GM19467 (cell line): ENCODE measurements around the gene CREBBP.

Source experiments
- ATAC-seq: cut with Tn5 transposase; IDR thresholded peaks from one replicate; pipeline ENCODE4 v1.9.1; 2021; ENCODE audit warnings: mild to moderate bottlenecking, moderate library complexity; ENCODE audit not compliant: unreplicated experiment

CREBBP gene

GRCh38 chr16:3797904-3798811, 82.4 kb downstream of the CREBBP start:
- no peak for ATAC-seq

DNA sequence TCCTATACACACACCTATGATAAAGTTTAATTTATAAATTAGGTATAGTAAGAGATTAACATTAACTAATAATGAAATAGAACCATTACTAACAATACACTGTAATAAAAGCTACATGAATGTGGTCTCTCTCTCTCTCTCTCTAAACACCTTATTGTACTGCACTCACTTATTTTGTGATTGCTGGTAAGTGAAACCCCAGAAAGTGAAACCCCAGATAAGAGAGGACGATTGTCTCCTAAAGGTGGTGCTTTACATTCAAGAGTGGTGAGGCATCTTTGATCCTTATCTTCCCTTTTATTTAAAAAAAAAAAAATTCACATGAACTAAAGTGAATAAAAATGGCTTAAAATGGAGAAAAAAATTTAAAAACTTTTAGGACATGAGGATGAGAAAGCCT, 83.0 kb downstream of the CREBBP start:
- no peak for ATAC-seq

DNA sequence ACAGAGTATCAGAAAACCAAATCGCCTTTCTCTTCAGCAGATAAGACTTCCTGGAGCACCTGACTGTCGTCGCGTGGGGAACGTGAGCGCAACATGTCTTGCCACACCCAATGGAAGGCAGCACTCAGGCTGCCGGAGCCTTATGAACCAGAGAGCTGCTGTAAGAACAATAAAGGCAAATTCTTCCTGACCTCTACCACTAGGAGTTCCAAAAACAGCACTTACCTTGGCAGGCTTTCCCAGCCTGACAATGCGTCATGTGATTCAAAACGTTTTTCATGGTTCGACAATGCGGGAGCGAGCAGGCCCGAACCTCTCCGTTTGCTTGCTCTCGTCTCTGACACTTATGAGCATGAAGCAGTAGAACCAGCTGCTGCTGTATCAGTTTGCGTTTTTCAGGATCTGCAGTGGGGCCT, 87.3 kb downstream of the CREBBP start:
- ATAC-seq: no peak

DNA sequence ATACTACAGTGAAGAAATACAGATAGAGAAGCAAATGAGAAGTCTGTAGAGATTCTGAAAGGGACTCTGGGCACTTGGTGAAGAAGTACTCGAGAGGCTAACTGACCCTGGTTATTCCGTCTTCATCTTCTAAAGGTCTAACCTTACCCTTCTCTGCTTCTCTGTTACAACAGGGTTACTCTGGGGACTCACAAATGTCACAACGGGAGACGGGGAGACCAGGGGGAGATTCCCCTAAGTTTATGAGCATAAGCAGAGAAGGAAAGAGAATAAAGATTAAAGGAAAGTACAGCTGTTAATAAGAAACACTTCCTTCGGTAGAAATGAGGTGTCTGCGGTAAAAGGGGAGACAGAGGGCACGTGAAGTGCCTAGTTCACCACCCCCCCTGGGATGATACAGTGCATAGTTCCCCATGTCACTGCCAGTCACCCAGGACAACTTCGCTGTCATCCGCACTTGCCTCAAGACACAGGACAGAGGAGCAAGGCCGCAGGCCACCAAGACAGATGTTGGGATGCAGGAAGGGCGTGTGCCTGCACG, 88.0 kb downstream of the CREBBP start:
- ATAC-seq: no peak

- ATAC-seq: no peak
These were observed 88.8 kb downstream of the CREBBP start for GRCh38 chr16:3791701-3792100.

- no peak for ATAC-seq
These were observed 91.0 kb downstream of the CREBBP start for GRCh38 chr16:3789375-3790099.

DNA sequence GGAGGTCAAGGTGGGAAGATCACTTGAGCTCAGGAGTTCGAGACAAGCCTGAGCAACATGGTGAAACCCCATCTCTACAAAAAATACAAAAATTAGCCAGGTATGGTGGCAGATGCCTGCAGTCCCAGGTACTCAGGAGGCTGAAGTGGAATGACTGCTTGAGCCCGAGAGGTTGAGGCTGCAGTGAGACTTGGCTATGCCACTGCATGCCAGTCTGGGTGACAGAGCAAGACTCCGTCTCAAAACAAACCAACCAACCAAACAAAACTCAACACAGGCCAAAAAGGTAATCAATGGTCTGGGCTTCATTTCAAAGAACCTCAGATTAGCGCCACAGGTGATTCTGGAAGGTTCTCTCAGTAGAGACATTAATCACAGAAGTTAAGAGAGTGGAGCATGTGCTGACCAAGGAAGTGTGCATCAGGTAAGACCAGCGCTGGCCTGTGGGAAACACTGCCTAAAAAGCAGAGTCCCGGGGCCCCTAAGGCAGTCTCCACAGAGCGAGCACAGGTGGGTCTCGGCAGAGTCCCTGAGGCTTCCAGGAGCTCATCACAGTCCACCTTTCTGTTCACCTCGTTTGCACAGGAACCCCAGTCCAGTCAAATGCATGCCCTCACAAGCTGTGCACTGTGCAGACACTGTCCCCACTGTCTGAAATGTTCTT, 91.7 kb downstream of the CREBBP start:
- ATAC-seq: no peak

DNA sequence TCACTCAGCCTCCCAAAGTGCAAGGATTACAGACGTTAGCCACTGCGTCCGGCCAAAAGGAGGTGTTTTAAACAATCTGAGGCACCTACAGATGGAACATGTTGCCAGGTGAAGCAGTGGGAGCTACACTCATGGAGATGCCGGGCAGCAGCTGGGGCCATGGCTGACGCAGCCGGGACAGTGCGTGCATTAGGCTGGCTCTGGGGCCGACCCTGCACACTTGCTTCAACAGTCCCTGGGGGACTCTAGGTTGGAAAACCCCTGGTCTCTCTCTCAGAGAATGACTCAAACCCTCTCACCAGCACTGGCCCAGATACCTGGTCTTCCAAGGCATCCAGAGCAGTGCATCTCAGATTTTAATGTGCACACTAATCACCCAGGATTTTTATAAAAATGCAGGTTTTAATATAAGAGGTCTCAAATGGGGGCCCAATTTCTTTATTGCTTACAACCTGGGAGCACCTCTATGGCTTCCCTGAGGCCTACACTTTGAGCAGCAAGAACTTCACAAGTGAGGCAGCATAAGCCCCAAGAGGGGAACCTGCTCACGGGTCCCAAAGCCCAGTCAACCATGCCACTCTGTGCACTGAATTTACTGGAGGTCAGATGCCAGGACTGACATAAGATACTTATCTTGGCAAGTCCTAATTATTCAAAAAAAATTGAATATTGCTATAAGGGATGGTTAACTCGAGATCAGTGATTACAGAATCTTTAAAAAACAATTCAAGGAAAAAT, 92.4 kb downstream of the CREBBP start:
- no peak for ATAC-seq

- ATAC-seq: no peak
These were observed 95.1 kb downstream of the CREBBP start for GRCh38 chr16:3785413-3785812.

DNA sequence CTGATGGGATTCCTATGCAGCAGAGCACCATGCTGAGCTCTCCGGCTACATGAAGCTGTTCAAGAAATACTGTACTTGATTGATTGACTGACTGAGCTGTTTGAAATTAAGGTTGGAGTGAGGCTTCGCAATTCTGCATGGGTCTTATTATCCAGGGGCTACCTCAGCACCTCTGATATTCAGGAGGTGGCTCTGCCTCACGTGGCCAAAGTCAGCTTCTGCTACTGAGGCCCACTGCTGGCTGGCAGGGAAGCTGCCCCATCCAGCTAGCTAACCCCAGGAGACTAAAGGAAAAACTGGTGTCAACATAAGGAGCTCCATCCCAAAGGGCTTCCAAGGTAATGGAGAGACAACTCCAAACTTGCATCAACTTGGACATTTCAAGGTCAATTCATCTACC, 97.0 kb downstream of the CREBBP start:
- ATAC-seq: no peak

- ATAC-seq: no peak
These were observed 97.9 kb downstream of the CREBBP start for GRCh38 chr16:3782566-3782965.

DNA sequence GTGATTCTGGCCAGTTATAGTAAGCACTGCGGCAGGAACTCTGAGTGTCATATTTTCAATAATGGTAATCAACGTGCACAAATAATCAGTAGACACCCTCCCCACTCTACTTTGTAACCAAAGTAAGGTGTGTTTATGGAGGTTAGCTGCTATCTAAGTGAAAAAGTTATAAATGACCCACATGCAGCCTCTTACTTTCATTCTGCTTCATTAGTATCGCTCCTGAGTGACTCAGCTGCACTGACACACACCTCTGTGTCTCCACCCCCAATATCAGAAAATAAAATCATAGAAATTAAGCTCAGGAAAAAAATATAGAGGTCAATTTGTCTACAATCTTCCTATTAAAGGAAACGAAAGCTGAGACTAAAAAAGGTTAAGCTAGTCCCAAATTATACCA, 99.1 kb downstream of the CREBBP start:
- no peak for ATAC-seq

GRCh38 chr16:3780570-3780969, 99.9 kb downstream of the CREBBP start:
- ATAC-seq: no peak

GRCh38 chr16:3776316-3776715, 104.2 kb downstream of the CREBBP start:
- ATAC-seq: no peak

DNA sequence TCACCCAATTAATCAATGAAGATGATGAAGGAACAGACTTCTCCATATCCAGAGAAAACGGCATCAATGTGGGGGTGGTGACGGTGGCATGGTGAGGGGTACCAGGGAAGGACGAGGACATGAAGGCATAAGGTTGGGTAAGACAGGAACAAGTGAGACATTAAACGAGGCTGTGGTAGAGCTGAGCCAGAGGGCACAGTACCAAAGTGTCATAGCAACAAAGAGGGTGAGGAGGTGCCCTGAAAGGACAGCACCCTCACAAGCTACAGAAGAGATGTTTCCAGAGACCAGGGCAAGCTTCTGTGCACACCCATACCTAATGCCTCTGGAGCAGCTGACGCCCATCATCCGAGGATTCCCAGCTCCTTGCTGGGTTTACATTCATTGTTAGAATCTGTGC, 105.7 kb downstream of the CREBBP start:
- ATAC-seq: no peak

DNA sequence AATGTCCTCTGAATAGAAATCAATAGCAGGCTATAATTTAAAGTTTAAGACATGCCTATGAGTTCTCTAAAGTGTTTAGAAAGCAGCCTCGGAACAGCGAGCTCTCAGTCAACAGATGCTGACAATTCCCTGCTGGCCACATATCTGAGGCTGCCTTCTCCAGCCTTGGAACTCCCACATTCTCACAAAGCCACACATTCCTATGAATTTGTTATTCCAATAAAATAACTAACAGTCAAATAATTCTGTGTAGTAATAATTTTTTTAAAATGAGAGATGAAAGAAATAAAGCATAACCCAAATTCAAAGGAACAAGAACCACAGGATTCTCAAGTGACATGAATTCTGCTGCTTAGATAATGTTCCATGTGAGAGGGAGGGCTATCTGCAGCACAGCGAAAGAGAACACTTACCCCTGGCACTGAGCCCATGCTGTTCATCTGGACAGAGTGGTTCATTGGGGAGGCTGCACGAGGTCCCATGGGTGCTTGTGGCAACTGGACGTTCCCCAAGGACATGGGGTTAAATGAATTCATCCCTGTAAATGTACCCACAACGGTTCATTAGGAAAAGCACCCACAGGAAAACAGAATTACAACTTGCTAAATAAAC, 106.3 kb downstream of the CREBBP start:
- ATAC-seq: no peak

DNA sequence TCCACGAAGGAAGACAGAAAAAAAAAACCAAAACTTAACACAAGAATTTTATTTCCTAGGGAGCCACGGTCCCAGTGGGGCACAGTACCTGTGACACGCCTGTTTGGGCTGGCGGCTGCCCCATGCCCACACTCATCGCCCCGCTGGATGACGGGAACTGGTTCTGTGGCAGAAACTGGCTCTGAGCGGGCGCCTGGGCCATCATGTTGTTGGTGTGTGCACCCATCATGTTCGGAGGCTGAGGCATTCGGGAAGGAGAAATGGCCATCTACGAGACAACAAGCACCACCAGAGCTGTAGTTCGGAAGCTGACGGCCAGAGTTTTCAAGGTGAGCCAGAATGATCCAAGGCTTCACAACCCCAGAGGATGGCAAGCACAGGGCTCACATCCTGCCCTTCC, 106.8 kb downstream of the CREBBP start:
- ATAC-seq: no peak

DNA sequence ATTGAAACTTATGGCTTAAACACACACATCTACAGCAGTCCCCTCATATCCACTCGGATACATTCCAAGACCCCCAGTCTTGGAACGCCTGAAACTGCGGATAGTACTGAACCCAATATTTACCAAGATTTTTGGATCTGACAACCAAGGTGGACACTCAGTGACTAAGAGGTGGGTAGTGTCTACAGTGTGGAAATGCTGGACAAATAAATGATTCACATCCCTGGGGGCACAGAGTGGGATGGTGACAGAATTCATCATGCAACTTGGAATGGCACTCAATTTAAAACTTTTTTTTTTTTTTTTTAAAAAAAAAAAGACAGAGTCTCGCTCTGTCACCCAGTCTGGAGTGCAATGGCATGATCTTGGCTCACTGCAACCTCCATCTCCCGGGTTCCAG, 109.0 kb downstream of the CREBBP start:
- ATAC-seq: no peak

GRCh38 chr16:3770530-3770929, 110.0 kb downstream of the CREBBP start:
- ATAC-seq: no peak

DNA sequence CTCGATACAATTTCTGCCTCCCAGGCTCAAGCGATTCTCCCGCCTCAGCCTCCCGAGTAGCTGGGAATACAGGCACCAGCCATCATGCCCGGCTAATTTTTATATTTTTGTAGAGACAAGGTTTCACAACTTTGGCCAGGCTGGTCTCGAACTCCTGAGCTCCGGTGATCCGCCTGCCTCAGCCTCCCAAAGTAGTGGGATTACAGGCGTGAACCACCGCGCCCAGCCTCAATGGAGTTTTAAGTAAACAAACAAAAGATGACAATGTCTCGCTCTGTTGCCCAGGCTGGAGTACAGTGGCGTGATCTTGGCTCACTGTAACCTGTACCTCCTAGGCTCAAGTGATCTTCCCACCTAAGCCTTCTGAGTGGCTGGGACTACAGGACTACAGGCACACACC, 110.6 kb downstream of the CREBBP start:
- ATAC-seq: no peak
